ENCODE results near the gene XK. TPM values are rescaled to one million over a fixed set of nuclear protein-coding genes. Genes with fewer than 3 reads are reported as not detected.
"Not testable (repeated sequence)": the region's sequence is repeated elsewhere in the genome, so short reads cannot be mapped to it uniquely, and the experiment has no call there.

XK gene
- total and polyA plus RNA-seq, 2 experiments from 2014 or later: 1.2 to 3.5 TPM

DNA sequence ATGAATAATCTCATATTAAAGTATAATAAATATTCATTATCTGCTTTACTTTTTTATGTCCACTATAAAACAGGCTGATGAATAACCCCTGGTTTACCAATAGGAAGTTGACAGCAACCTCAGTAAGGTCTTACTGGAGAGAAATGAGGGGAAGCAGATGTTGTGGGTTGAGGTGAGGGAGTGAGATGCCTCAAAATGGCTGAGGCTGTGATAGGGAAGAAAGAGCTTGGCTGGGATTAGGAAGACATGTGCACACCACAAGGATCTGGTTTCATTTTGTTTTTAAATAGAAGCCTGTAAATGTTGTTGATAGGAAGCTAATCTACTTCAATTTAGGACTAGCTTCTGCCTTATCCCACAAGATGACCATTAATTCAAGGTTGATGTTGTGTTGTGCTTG, 79.9 kb downstream of the XK start:
- Histone ChIP-seq H3K9me2 (replicated peaks; ENCODE audit: insufficient read depth) (no peaks in the 10 kb centered on the region), H3K27ac (no peak overlapping the region), H3K9me3 (ENCODE audit: low read depth) (no peaks in the 10 kb centered on the region), H3K4me3 (no peak overlapping the region), H3K4me2 (no peak overlapping the region), H2AFZ (no peak overlapping the region), H4K20me1 (ENCODE audit: insufficient read depth, poor library complexity, severe bottlenecking) (no peaks in the 10 kb centered on the region), H3K79me2 (no peaks in the 10 kb centered on the region), H3K4me1 (ENCODE audit: insufficient read depth) (no peaks in the 10 kb centered on the region), H3K27me3 (no peaks in the 10 kb centered on the region), H3K36me3 (replicated peaks; ENCODE audit: insufficient read depth, low read depth) (no peaks in the 10 kb centered on the region)
- TF ChIP-seq EZH2 (IDR thresholded peaks at IDR 0.05; ENCODE audit: borderline replicate concordance) (no peak), EZH2phosphoT487 (IDR thresholded peaks at IDR 0.05; ENCODE audit: low read depth, severe bottlenecking, unreplicated experiment) (no peak)
- TF ChIP-seq, protein P1, sequence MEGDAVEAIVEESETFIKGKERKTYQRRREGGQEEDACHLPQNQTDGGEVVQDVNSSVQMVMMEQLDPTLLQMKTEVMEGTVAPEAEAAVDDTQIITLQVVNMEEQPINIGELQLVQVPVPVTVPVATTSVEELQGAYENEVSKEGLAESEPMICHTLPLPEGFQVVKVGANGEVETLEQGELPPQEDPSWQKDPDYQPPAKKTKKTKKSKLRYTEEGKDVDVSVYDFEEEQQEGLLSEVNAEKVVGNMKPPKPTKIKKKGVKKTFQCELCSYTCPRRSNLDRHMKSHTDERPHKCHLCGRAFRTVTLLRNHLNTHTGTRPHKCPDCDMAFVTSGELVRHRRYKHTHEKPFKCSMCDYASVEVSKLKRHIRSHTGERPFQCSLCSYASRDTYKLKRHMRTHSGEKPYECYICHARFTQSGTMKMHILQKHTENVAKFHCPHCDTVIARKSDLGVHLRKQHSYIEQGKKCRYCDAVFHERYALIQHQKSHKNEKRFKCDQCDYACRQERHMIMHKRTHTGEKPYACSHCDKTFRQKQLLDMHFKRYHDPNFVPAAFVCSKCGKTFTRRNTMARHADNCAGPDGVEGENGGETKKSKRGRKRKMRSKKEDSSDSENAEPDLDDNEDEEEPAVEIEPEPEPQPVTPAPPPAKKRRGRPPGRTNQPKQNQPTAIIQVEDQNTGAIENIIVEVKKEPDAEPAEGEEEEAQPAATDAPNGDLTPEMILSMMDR (IDR thresholded peaks at IDR 0.05; ENCODE audit: poor library complexity): no peak
- DNase-seq (ENCODE audit: low spot score): no peak

DNA sequence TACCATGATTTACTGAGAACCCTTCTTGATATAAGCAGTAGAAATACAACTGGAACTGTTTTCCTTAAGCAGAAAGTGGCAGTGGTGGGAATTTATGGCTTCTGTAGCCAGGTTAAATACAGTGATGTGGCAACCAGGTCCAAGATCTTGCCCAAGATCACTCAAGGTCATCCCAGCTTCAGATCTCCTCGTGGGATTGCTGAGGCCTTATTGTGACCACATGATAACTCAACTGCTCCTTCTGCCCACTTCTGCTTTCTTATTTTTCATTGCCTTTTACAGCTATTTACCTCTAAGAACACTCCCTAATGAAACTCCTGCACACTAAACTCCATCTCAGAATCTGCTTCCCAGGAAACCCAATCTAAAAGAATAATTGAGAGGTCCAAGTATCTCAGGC, 81.8 kb downstream of the XK start:
- Histone ChIP-seq H3K4me2 (no peak overlapping the region), H3K9me2 (replicated peaks; ENCODE audit: insufficient read depth) (no peaks in the 10 kb centered on the region), H3K79me2 (no peaks in the 10 kb centered on the region), H2AFZ (no peak overlapping the region), H3K4me1 (ENCODE audit: insufficient read depth) (no peaks in the 10 kb centered on the region), H3K9me3 (ENCODE audit: low read depth) (no peaks in the 10 kb centered on the region), H4K20me1 (ENCODE audit: insufficient read depth, poor library complexity, severe bottlenecking) (no peaks in the 10 kb centered on the region), H3K36me3 (replicated peaks; ENCODE audit: insufficient read depth, low read depth) (no peaks in the 10 kb centered on the region), H3K27me3 (no peaks in the 10 kb centered on the region), H3K4me3 (no peak overlapping the region), H3K27ac (no peak overlapping the region)
- DNase-seq (ENCODE audit: low spot score): no peak
- WGBS (ENCODE audit: low lambda C conversion rate, missing lambda C conversion rate): 57% methylated on average over 1 of the region's 1 CpG
- TF ChIP-seq EZH2phosphoT487 (IDR thresholded peaks at IDR 0.05; ENCODE audit: low read depth, severe bottlenecking, unreplicated experiment) (no peak), EZH2 (IDR thresholded peaks at IDR 0.05; ENCODE audit: borderline replicate concordance) (no peak)
- TF ChIP-seq, protein P1 (IDR thresholded peaks at IDR 0.05; ENCODE audit: poor library complexity): no peak

DNA sequence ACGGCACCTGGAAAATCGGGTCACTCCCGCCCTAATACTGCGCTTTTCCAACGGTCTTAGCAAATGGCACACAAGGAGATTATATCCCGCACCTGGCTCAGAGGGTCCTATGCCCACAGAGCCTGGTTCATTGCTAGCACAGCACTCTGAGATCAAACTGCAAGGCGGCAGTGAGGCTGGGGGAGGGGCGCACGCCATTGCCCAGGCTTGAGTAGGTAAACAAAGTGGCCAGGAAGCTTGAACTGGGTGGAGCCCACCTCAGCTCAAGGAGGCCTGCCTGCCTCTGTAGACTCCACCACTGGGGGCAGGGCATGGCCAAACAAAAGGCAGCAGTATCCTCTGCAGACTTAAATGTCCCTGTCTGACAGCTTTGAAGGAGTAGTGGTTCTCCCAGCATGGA, 83.3 kb downstream of the XK start:
- not testable (repeated sequence) for H3K4me2 ChIP-seq; H2AFZ ChIP-seq; H4K20me1 ChIP-seq (ENCODE audit: insufficient read depth, poor library complexity, severe bottlenecking); H3K4me3 ChIP-seq; H3K36me3 ChIP-seq (replicated peaks; ENCODE audit: insufficient read depth, low read depth); DNase-seq (ENCODE audit: low spot score); H3K27ac ChIP-seq; H3K79me2 ChIP-seq; H3K27me3 ChIP-seq; H3K9me3 ChIP-seq (ENCODE audit: low read depth); H3K9me2 ChIP-seq (replicated peaks; ENCODE audit: insufficient read depth); H3K4me1 ChIP-seq (ENCODE audit: insufficient read depth)
- WGBS (ENCODE audit: low lambda C conversion rate, missing lambda C conversion rate): 92% methylated on average over 9 of the region's 9 CpGs

DNA sequence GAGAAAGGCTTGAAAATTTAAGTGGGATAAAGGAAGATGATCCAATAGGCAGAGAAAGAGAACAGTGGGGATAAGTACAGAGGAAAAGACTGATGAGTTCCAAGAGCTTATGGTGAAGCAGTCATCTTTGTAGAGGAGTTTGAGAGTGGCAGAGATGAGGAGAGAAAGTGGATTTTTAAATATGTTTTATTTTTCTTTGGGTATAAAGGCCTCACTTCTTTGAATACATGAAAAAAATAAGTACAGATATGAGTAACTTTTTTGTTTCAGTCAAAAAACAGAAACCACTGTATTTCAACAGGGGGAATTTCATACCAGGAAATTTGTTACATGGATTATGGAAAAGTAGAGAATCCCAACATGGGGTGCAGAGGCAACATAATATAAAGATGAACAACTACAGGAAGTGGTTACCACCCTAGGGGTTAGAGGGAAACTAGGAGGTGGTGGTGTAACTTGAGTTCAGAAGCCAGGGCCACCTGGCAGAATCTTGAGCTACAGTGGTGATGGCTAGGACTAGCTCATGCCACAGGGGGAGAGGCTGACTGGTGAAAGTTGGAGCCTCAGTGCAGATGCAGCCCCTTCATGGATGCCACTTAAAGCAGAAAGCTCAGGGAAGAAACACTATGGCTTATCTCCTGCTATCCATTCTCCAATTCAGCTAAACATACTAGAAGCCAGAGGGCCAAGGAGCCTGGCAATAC, 90.8 kb downstream of the XK start:
- H3K4me1 ChIP-seq (ENCODE audit: insufficient read depth): no peaks in the 10 kb centered on the region
- H3K27me3 ChIP-seq: no peaks in the 10 kb centered on the region
- H2AFZ ChIP-seq: no peak overlapping the region
- no peak overlapping the region for H3K4me2 ChIP-seq
- H3K79me2 ChIP-seq: no peaks in the 10 kb centered on the region
- H3K4me3 ChIP-seq: no peak overlapping the region
- H3K36me3 ChIP-seq (replicated peaks; ENCODE audit: insufficient read depth, low read depth): no peaks in the 10 kb centered on the region
- H3K9me2 ChIP-seq (replicated peaks; ENCODE audit: insufficient read depth): no peaks in the 10 kb centered on the region
- no peaks in the 10 kb centered on the region for H3K9me3 ChIP-seq (ENCODE audit: low read depth)
- no peak for DNase-seq (ENCODE audit: low spot score)
- no peak overlapping the region for H3K27ac ChIP-seq
- no peaks in the 10 kb centered on the region for H4K20me1 ChIP-seq (ENCODE audit: insufficient read depth, poor library complexity, severe bottlenecking)
- TF ChIP-seq EZH2 (IDR thresholded peaks at IDR 0.05; ENCODE audit: borderline replicate concordance): no peak
- no peak for TF ChIP-seq EZH2phosphoT487 (IDR thresholded peaks at IDR 0.05; ENCODE audit: low read depth, severe bottlenecking, unreplicated experiment)
- TF ChIP-seq, protein P1 (IDR thresholded peaks at IDR 0.05; ENCODE audit: poor library complexity): no peak

All from hepatocyte (in vitro differentiated cells).